Colonic mucosa (tissue), 4 donors: ENCODE measurements around the gene BRD8. TPM values are rescaled to one million over a fixed set of nuclear protein-coding genes. Genes with fewer than 3 reads are reported as not detected.

Experiments
- DNase-seq: peaks from one replicate; pipeline ENCODE4 v3.0.0-alpha.2; 2020
- H3K27ac ChIP-seq: fragments of 200-600 bp; one replicate; pipeline ENCODE4 v1.8.0; 2021
- H3K27me3 ChIP-seq: fragments of 200-600 bp; one replicate; pipeline ENCODE4 v1.8.0; 2021
- H3K36me3 ChIP-seq: fragments of 200-600 bp; one replicate; pipeline ENCODE4 v1.8.0; 2021
- H3K4me1 ChIP-seq: fragments of 200-600 bp; one replicate; pipeline ENCODE4 v1.8.0; 2021; ENCODE audit warnings: mild to moderate bottlenecking
- H3K4me3 ChIP-seq: fragments of 200-600 bp; one replicate; pipeline ENCODE4 v1.8.0; 2021
- H3K9ac ChIP-seq, 2 donors: one replicate each; pipeline ENCODE4 v1.7.0; 2013; ENCODE audit warnings: control low read depth in 2 of 2, low read depth in 2 of 2, low read length in 2 of 2
- H3K9me3 ChIP-seq: fragments of 200-600 bp; one replicate; pipeline ENCODE4 v1.8.0; 2021
- CTCF ChIP-seq: fragments of 200-600 bp; IDR thresholded peaks from one replicate; pipeline ENCODE4 v1.8.0; 2022; ENCODE audit warnings: antibody characterized with exemption, mild to moderate bottlenecking
- intact Hi-C: fragments of 100-400 bp; cut with DNase I; formaldehyde crosslinking; loops from one replicate; pipeline ENCODE4 v1.14.1; 2022
- total RNA-seq, 2 donors: library from RNA; stranded (reverse); fragmentation: NEBNext Ultra II Directional in 1 of 2; extraction: Animal tissue kit (Norgen Biotek cat#: 25700) in 1 of 2; gene quantifications; one replicate each; pipeline ENCODE4 v1.2.1, GENCODE V29; 2021
- donor health status: healthy.
- donor health status: DM: no; HTN: no; CAD: no.
- donor health status: DM: no; HTN: no; CAD: no.

Gene BRD8
- total RNA-seq, 2 donors from 2014 or later: 32.5 to 65.9 TPM

GRCh38 chr5:138141734-138142133 is 36.7 kb downstream of the BRD8 start:
- no peaks in the 10 kb centered on the region for H3K36me3 ChIP-seq
- no peak for TF ChIP-seq CTCF
- no peaks in the 10 kb centered on the region for H3K9me3 ChIP-seq
- no peak overlapping the region for H3K27ac ChIP-seq
- H3K27me3 ChIP-seq: no peaks in the 10 kb centered on the region
- no peak for DNase-seq
- intact Hi-C loops: no loop called here
- no peaks in the 10 kb centered on the region for H3K4me1 ChIP-seq
- no peak overlapping the region for H3K4me3 ChIP-seq
- no peak overlapping the region for H3K9ac ChIP-seq

- Histone ChIP-seq H3K4me3 (no peak overlapping the region), H3K9me3 (no peaks in the 10 kb centered on the region), H3K9ac (no peak overlapping the region), H3K27me3 (no peaks in the 10 kb centered on the region), H3K27ac (no peak overlapping the region), H3K36me3 (no peaks in the 10 kb centered on the region), H3K4me1 (no peaks in the 10 kb centered on the region)
- no peak for DNase-seq
- intact Hi-C loops: no loop called here
- no peak for TF ChIP-seq CTCF
Measured at GRCh38 chr5:138140268-138140667, 38.2 kb downstream of the BRD8 start.

GRCh38 chr5:138139781-138140090 is 38.7 kb downstream of the BRD8 start:
- DNase-seq: no peak
- no peaks in the 10 kb centered on the region for H3K9me3 ChIP-seq
- no peak overlapping the region for H3K4me3 ChIP-seq
- H3K9ac ChIP-seq: no peak overlapping the region
- no peaks in the 10 kb centered on the region for H3K36me3 ChIP-seq
- no peak overlapping the region for H3K27ac ChIP-seq
- intact Hi-C loops: no loop called here
- H3K27me3 ChIP-seq: no peaks in the 10 kb centered on the region
- H3K4me1 ChIP-seq: no peaks in the 10 kb centered on the region
- TF ChIP-seq CTCF: no peak

- H3K27me3 ChIP-seq: no peaks in the 10 kb centered on the region
- intact Hi-C loops: no loop called here
- H3K9me3 ChIP-seq: no peaks in the 10 kb centered on the region
- DNase-seq: peak; percentile 49
- peak within 1 kb of the TSS; percentile 40 for H3K4me3 ChIP-seq
- H3K4me1 ChIP-seq: no peaks in the 10 kb centered on the region
- no peak for TF ChIP-seq CTCF
- H3K27ac ChIP-seq: no peak within 1 kb of the TSS
- no peaks in the 10 kb centered on the region for H3K36me3 ChIP-seq
- H3K9ac ChIP-seq: peak within 1 kb of the TSS in 1 of 2 donors; percentile 31
Measured at GRCh38 chr5:138138949-138139780, 39.3 kb downstream of the BRD8 start, which contains the start of gene NME5. Gene NME5 (minus strand): TSS chr5:138139428. CDS start chr5:138138780, 648 bp downstream.

- H3K9me3 ChIP-seq: no peaks in the 10 kb centered on the region
- DNase-seq: no peak
- no peaks in the 10 kb centered on the region for H3K27me3 ChIP-seq
- no peak overlapping the region for H3K9ac ChIP-seq
- TF ChIP-seq CTCF: no peak
- no peak overlapping the region for H3K27ac ChIP-seq
- no peaks in the 10 kb centered on the region for H3K36me3 ChIP-seq
- no peaks in the 10 kb centered on the region for H3K4me1 ChIP-seq
- intact Hi-C loops: loop anchor here (2.0 kb wide), 1 partner anchor 54 kb away; no protein-coding TSS in a partner anchor
- H3K4me3 ChIP-seq: no peak overlapping the region
Measured at GRCh38 chr5:138132543-138132942, 45.9 kb downstream of the BRD8 start.
